A673 (cell line): Measurements from ENCODE around the gene RIPK3. TPM values are rescaled to one million over a fixed set of nuclear protein-coding genes. Genes with fewer than 3 reads are reported as not detected.

Source experiments
- BruUV-seq: library from RNA; stranded (reverse); fragments of 400-500 nt; replicated peaks from 2 replicates; lab custom pipeline; 2021; lab: Mats Ljungman, UMichigan
- CTCF ChIA-PET: fragments of 300-600 bp; sonication (Branson Sonifier 250); formaldehyde crosslinking; loops from one replicate; lab custom pipeline; 2022; ENCODE audit warnings: antibody characterized with exemption; lab: Charles Lee
- POLR2A ChIA-PET: fragments of 300-600 bp; sonication (Branson Sonifier 250); formaldehyde crosslinking; loops from one replicate; lab custom pipeline; 2022; ENCODE audit warnings: antibody characterized with exemption; ENCODE audit not compliant: low non-redundant PET; lab: Charles Lee
- DNase-seq: peaks from one replicate; pipeline ENCODE4 v3.0.0-alpha.2; 2015; ENCODE audit warnings: low spot score
- H3K27ac ChIP-seq: fragments of 200-600 bp; sonication (generic); 2 replicates; pipeline ENCODE4 v1.5.1; 2016; ENCODE audit warnings: mixed run types, low read depth, mild to moderate bottlenecking, mixed read lengths, antibody characterized with exemption, low read length; ENCODE audit not compliant: poor library complexity, severe bottlenecking
- H3K27me3 ChIP-seq: fragments of 200-600 bp; sonication (generic); replicated peaks from 2 replicates; pipeline ENCODE4 v1.6.1; 2017; ENCODE audit warnings: mixed run types, low read depth, mild to moderate bottlenecking, mixed read lengths, antibody characterized with exemption, low read length; ENCODE audit not compliant: insufficient read depth, poor library complexity
- H3K36me3 ChIP-seq: fragments of 200-600 bp; sonication (generic); 2 replicates; pipeline ENCODE4 v1.6.1; 2016; ENCODE audit warnings: mixed run types, mild to moderate bottlenecking, mixed read lengths, antibody characterized with exemption, low read length; ENCODE audit not compliant: insufficient read depth, poor library complexity, severe bottlenecking
- H3K4me1 ChIP-seq: fragments of 200-600 bp; sonication (generic); 2 replicates; pipeline ENCODE4 v1.6.1; 2017; ENCODE audit warnings: mixed run types, mild to moderate bottlenecking, mixed read lengths, antibody characterized with exemption, low read length; ENCODE audit not compliant: insufficient read depth, poor library complexity, severe bottlenecking
- H3K4me3 ChIP-seq: fragments of 200-600 bp; sonication (generic); 2 replicates; pipeline ENCODE4 v1.5.1; 2016; ENCODE audit warnings: low read depth, mixed run types, mild to moderate bottlenecking, mixed read lengths, low read length; ENCODE audit not compliant: poor library complexity, severe bottlenecking
- H3K9me3 ChIP-seq: fragments of 200-600 bp; sonication (generic); 2 replicates; pipeline ENCODE4 v1.6.1; 2016; ENCODE audit warnings: mixed run types, low read depth, mild to moderate bottlenecking, mixed read lengths, antibody characterized with exemption, low read length; ENCODE audit not compliant: poor library complexity, severe bottlenecking
- CTCF ChIP-seq: fragments of 300-800, 200-600 bp; sonication (generic); conservative IDR thresholded peaks from 2 replicates; pipeline ENCODE4 v1.5.1; 2017; ENCODE audit warnings: low read depth, mild to moderate bottlenecking, antibody characterized with exemption, low read length, moderate library complexity, mixed read lengths
- EZH2 ChIP-seq: fragments of 200-600 bp; sonication (generic); IDR thresholded peaks from 2 replicates; pipeline ENCODE4 v1.6.1; 2017; ENCODE audit warnings: borderline replicate concordance, low read depth, mild to moderate bottlenecking, mixed read lengths, antibody characterized with exemption, low read length; ENCODE audit not compliant: poor library complexity, severe bottlenecking
- intact Hi-C: fragments of 100-400 bp; cut with micrococcal nuclease; formaldehyde crosslinking; loops from one replicate; pipeline ENCODE4 v1.10.0; 2022; ENCODE audit not compliant: unreplicated experiment
- total RNA-seq: library from RNA; stranded (reverse); gene quantifications from 2 replicates; pipeline ENCODE4 v1.2.3, GENCODE V29; 2021

Gene RIPK3
- total RNA-seq, 1 experiment from 2014 or later: not detected

GRCh38 chr14:24293525-24293924, 46.3 kb downstream of the RIPK3 start:
- H3K27ac ChIP-seq: no peak overlapping the region
- H3K4me1 ChIP-seq: no peaks in the 10 kb centered on the region
- intact Hi-C loops: no loop called here
- no peak overlapping the region for H3K4me3 ChIP-seq
- ChIA-PET CTCF (no interaction called here), POLR2A (no interaction called here)
- H3K27me3 ChIP-seq: no peaks in the 10 kb centered on the region
- no peaks in the 10 kb centered on the region for H3K36me3 ChIP-seq
- TF ChIP-seq CTCF (no peak), EZH2 (no peak)
- H3K9me3 ChIP-seq: no peaks in the 10 kb centered on the region
- DNase-seq: no peak
- no TSS peak for BruUV-seq

GRCh38 chr14:24292118-24292807, 47.5 kb downstream of the RIPK3 start:
- Histone ChIP-seq H3K4me1 (no peaks in the 10 kb centered on the region), H3K9me3 (no peaks in the 10 kb centered on the region), H3K36me3 (no peaks in the 10 kb centered on the region), H3K27me3 (no peaks in the 10 kb centered on the region), H3K4me3 (no peak overlapping the region), H3K27ac (no peak overlapping the region)
- TF ChIP-seq EZH2: no peak
- no peak for TF ChIP-seq CTCF
- intact Hi-C loops: no loop called here
- no TSS peak for BruUV-seq
- CTCF ChIA-PET: no interaction called here
- POLR2A ChIA-PET: no interaction called here
- DNase-seq: no peak

GRCh38 chr14:24291446-24292117, 48.2 kb downstream of the RIPK3 start:
- H3K9me3 ChIP-seq: no peaks in the 10 kb centered on the region
- POLR2A ChIA-PET: no interaction called here
- CTCF ChIA-PET: no interaction called here
- H3K36me3 ChIP-seq: no peaks in the 10 kb centered on the region
- H3K27ac ChIP-seq: no peak overlapping the region
- intact Hi-C loops: no loop called here
- H3K4me3 ChIP-seq: no peak overlapping the region
- no peaks in the 10 kb centered on the region for H3K27me3 ChIP-seq
- no peaks in the 10 kb centered on the region for H3K4me1 ChIP-seq
- DNase-seq: no peak
- BruUV-seq: no TSS peak
- TF ChIP-seq CTCF: no peak
- no peak for TF ChIP-seq EZH2
